HK-2 (cell line): ENCODE data around the gene KSR2.
"Not testable (repeated sequence)": the region's sequence is repeated elsewhere in the genome, so short reads cannot be mapped to it uniquely, and the experiment has no call there.

Experiments used
- DNase-seq: peaks from one replicate; pipeline ENCODE4 v3.0.0-alpha.2; 2018; ENCODE audit not compliant: unreplicated experiment

The KSR2 gene

DNA sequence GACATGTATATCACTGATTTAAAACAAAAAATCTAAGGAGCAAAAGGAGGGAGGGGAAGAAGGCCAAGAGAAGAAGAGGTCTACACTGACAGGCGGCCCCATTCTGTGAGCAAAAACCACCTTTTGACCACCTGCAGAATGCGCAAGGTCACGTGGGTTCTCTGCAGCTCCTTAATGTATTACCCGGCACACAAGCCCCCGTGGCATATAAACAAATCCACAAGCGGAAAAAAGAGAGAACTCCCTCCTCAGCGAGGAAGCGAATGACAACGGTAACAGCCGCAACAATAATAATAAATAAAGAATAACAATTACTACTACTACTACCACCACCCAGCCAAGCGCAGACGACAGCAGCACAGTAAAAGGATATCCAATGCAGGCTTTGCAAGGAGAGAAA is 1.3 kb downstream of the KSR2 start:
- DNase-seq, result no peak

DNA sequence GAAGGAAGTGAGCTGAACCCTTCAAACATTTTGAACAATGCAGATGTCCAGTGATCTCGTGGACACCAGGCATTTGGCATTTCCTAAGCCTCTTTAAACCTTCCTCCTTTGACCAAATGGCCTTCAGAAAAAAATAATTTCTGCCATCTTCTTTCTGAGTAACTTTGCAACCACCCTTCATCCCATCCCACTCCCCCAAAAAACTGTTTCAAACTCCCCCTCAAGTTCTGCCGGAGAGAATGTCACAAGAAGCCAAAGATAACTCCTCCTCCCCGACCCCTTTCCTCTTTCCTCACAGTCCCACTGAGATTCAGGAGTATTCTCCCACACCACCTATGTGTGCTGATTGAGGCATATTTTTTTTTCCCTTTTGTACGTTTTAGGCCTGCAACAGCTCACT is 1.7 kb downstream of the KSR2 start:
- DNase-seq, result no peak

DNA sequence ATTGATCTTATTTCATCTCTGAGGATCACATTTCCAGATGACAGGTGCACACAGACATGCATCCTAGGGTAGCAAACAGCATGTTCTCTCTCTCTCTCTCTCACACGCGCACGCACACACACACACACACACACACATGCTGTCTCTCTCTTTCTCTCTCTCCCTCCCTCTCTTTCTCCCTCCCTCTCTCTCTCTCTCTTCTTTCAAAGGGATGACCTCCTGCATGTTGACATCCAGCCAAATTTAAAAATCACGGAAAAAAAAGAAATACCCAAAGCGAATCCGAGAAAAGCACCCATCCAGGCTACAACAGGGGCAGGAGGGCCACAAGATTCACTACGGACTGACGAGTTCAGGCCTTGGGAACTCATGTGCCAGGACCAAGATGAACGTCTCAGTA is 2.3 kb downstream of the KSR2 start:
- DNase-seq, result no peak

DNA sequence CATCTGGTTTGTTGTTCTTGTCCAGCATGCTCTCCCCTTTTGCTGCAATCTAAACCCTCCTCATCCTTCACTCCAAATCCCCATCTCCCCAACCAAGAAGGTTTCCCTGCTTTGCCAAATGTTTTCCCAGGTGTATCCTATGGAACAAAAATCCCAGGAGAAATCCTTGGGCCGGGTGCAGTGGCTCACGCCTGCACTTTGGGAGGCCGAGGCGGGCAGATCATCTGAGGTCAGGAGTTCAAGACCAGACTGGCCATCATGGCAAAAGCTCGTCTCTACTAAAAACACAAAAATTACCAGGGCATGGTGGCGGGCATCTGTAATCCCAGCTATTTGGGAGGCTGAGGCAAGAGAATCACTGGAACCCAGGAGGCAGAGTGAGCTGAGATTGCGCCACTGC is 5.0 kb downstream of the KSR2 start:
- no peak for DNase-seq

DNA sequence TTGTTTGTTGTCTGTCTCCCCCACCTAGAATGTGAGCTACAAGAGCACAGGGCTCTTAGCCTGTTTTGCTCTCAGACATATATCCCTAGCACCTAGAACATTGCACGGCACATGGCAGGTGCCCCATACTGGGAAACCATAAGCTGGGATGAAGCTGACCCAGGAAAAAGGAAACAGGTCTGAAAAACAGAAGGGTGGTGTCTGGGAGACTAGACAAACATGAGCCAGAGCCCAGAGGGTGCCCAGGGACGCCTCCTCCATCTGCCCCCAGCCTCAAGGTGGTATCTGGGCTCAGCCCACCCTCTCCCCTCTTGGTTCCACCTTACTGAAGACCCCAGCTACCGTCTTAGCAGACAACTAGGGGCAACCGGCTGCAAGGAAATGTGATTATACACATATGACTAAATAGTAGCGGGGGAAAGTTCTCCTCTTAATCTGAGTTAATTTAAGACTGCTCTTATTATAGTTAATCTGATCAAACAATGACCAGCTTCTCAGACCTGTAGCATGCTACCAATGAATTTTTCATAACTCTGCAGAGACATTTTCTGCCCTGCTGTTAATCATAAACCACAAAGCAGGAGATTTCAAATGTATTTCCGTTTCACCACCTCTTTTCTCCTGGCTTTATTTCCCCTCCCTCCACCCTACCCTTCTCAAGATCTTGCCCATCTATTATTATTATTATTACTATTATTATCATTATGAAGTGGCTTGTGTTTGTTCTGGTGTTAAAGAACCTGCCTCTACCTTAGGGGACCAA is 31.9 kb downstream of the KSR2 start:
- DNase-seq, result no peak

DNA sequence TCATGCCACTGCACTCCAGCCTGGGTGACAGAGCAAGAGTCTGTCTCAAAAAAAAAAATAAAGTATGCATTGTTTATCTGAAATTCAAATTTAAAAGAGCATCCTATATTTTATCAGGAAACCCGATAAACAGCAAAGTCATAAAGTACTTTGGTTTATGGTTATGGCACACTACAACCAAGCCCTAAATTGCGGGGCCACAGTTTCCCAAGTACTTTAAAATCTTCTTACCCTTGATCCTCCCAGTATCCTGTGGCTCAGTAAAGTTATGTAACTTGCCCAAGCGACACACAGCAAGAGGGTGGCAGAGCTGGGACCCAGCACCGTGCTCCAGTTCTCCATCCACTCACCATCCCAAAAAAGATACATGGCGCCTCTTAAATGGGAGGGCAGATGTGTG is 35.2 kb downstream of the KSR2 start:
- no peak for DNase-seq

DNA sequence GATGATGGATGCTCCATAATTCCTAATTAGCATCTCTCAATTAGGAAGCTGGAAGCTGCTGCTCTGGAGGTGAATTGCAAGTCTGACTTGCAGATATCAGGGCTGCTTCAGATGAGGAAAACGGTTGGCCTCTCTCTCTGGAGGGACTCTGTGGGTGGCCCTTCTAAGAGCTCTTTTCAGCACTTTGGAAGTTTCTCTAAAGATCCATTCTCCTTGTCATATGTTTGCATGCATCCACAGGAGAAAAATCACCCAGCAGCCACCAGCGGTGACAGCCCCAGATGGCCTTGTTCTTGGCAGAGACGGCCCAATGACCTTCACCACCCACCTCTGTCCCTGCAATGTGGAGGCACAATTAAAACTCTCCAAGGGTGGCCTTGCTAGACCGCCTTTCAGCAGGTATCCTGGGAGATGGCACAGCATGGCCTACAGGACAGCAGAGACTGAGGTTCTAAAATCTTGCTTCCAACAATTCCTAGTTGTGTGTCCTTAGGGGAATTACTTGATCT is 42.3 kb downstream of the KSR2 start:
- no peak for DNase-seq

DNA sequence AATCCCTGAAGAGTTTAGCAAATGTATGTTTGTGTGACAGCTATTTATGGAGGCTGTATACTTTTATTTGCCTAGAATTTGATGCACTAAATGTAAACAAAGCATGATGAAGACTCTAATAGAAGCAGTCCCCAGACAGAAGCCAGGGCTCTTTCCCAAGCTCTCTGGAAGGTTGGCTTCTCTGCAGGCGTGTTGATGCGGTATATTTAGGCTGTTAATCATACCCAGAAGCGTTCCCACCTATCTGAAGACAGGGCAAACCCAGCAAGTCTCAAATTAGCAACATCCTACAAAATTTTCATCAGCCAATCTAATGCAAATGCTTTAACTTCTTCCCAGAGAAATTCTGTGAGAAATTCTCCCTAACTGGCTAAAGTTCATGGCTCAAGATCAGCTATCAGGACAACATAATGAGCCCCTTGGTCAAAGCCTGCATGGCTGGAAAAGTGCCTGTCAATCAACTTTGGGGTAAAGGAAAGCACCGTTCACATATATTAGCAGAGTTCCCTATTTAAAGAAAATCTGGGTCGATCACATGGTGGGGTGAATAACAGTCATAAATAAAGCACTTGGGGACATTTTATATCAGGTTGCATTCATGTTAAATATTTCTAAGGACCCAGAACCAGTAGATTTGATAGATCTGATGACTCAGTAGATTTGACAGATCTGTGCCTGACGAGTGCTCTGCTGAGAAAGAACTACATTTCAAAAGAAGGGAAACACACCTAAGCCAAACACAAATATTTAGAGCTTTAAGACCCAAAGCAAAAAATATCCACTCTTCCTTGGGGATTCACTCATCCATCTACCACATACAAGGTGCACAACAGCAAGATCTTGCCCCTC is 46.6 kb downstream of the KSR2 start:
- no peak for DNase-seq

DNA sequence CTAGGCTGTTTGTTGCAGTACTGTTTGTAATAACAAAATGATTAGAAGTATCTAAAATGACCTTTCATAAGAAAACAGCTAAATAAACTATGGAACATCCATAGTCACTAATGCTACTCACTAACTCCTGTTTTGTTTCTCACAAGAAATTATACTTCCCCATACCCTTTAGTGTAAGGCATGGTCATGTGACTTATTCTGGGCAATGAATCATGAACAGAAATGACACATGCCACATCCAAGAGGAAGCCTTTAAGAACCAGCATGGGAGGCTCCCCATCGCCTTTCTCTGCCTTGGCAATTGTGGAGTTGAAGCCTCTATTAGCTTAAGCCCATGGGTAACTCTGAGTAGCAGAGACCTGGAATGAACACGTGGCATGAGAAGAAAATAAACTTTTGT is 49.3 kb downstream of the KSR2 start:
- no peak for DNase-seq

DNA sequence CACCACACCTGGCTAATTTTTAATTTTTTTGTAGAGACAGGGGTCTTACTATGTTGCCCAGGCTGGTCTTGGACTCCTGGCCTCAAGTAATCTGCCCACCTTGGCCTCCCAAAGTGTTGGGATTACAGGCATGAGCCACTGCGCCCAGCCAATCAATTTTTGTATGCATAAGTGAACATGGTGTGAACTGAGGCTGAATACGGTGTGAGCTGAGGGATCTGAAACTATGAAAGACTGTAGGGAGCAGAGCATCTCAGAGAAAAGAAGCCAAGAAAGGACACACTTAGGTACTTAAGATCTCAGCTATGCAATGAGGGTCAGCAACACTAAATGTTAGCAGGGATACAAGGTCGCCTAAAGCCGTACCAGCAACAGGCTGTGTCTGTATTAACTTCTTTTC is 54.1 kb downstream of the KSR2 start:
- DNase-seq, result no peak

DNA sequence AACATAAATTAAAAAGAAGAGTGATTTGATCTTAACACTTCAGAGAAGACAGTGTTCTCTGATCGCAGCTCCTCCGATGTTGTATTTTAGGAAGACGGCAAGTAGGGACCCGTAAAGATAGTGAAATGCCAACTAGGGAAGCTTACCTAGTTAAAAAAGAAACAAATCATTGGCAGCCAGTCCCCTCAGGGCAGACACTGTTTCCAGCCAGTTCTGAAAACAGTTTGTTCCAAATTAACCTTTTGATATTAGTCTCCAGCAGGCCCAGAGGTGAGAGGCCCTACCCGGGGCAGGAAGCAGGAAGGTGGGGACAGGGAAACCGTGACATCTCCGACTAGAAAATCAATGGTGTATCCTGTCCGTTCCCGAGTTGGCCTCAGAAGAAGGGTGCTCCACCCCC is 56.0 kb downstream of the KSR2 start:
- DNase-seq, result no peak

DNA sequence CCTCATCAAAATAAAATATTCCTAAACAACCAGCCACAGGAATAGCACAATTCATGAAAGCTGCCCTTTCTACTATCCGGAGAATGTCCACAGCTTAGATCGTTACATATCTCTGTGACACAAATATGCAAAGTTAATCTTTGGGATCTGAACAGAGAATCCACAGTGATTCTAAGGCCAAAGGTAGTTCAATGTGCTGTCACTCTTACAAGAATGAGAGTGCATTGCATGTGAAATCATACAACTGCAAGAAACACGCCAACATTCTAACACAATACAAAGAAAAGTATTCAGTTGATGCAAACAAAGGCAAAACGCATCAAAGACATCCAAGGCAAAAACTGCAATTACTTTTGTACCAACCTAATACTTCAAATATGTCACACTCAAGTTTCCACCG is 60.4 kb downstream of the KSR2 start:
- no peak for DNase-seq

DNA sequence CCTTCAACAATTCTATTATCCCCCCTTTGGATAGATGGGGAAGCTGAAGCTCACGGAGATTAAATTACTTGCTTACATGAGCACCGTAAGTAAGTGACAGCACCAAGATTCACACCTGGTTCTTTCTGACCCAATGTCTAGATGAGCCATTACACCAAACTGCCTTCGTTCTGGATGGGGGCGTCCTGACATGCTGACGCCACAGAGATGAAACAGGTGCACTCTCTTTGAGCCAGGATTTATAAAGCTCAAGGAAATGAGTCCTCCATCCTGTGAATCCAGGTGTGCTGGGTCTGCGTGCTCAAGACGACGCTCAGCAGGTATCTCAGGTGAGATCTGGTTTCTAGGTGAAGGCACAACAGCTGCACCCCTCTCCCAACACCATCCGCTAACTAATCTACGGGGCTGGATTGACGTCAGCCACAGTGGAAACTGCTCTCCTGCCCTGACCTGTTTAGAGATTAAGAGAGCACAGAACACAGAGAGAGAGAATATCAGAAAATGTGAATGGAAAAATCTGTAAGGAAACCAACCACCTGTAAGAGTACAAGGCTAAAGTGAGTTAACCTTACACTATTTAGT is 61.6 kb downstream of the KSR2 start:
- no peak for DNase-seq

DNA sequence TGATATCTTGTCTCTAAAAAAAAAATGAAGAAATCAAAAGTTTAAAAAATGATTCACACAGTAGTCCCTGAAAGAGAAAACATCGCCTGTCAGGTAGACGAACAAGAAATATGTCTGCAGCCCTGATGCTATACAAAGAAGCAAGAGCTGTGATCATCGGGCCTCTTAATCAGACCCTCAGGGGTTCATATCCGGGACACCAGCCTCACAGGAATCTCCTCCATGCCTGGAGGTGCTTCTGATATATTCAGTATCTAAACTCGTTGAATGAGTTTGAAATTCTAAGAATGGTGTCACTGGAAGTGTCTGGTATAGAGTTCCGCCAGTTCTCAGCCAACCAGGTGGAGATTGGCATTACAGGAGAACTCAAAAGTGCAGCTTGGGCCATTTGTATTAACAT is 64.7 kb downstream of the KSR2 start:
- DNase-seq, result no peak

DNA sequence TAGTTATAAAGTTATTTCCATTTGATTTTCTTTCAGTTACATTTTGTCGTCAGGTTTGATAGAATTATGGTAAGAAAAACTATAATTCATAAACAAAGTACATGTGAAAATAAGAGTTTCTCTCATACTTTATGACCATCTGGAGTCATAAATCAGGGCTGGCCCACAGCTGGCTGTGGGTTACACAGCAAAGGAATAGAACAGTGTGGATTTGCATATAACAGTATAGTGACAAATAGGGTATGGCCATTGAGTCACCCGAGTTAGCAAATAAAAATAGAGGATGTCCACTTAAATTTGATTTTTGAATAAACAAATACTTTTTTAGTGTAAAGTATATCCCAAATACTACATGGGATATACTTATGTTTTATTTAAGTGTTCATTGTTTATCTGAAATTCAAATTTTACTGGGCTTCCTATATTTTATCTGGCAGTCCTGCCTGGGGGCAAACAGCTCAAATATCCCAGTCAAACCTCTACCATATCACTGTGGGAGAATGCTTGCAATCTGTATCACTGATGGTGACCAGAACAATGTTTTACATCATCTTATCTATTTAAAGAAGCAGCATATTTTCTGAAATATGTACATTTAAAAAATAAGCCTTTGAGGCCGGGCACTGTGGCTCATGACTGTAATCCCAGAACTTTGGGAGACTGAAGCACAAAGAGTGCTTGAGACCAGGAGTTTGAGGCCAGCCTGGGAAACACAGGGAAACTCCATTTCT is 65.5 kb downstream of the KSR2 start:
- DNase-seq, result no peak

DNA sequence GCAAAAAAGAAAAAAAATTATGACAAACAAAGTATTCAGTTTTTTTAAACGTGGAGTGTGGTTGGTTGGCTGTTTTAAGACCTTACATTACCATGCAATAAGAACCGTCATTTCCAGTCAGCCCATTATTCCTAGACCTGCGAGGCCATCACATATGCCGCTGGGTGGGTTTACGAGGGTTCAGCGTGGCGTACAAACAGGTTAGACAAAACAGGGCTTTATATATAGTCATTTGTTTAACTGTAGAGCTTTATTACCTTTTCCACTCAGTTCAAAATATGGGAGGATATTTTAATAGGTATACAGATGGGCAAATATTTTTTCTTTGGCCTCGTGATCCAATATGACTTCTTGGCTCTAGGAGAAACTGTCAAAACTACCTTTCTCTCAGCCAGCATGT is 67.2 kb downstream of the KSR2 start:
- DNase-seq, result no peak

DNA sequence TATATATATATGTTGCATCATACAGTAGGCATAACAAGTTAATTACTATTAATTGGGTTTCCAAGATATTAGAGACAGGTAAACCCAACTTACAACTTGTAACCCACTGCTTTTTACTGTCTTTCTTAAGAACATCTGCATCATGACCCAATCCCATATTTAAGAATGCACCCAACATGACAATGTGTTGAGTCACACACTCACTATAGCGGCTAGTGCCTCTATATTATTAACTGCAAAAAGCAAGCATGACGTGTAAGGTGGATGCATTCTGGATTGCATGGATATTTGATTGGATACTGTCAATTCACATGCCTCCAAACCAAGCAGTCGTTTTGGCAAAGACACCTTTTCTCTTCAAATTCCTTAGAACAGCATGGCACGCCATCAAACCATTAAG is 68.2 kb downstream of the KSR2 start:
- DNase-seq, result no peak

DNA sequence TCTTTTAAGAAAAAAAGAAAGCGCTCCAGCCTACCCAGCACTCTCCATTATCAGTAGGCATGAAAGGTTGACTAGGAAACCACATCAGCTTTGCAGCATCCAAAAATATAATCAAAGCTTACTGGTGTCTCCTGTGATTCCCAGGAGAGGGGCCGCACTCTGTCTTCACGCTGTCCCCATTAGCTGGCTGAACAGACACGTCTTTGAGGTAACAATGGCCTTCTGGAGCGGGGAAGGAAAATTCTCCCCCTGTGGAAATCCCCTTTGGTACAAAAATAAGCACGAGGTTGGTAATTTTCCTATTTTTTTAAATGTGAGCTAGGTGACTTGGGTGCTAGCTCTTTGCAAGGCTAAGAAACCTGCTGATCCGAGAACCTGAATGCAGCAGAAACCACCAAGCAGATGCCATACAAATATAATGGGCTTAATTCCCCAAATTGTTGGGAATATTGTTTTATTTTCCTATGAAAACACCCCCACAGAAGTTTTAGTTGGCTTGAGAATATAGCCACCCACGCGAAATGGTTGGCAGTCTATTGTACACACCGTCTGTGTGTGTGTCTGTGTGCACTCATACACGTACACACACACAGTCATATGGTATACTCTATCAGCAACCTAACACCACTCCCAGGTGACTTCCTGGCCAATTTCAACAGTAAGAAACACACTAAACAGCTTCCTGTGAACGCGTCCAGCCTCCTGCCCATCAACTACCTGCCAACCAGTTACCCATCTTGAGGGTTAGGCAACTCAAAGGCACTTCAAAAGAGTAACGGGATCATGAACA is 71.2 kb downstream of the KSR2 start:
- no peak for DNase-seq

DNA sequence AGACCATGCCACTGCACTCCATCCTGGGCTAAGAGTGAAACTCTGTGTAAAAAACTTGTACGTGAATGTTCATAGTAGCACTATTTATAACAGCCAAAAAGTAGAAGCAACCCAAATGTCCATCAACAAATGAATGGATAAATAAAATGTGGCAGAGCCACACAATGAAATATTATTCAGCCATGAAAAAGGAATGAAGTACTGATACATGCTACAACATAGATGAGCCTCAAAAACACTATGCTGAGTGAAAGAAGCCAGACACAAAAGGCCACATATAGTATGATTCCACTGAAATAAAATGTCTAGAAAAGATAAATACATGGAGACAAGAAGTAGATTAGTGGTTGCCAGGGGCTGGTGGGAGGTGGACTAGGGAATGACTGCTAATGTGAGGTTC is 72.8 kb downstream of the KSR2 start:
- no peak for DNase-seq

DNA sequence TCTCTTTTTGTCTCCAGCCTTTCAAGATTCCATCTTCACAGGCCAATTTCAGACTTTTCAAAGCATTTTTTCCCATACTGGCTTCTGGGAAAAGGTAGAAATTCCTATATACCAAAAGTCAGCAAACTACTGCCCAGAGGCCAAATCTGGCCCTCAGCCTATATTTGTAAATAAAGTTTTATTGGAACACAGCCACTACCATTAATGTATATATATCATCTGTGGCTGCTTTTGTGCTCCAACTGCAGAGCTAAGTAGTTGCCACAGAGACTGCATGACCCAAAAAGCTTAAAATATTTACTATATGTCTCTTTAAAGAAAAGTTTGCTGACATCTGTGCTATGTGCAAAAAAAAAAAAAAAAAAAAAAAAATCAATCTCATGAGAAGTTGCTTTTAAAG is 76.3 kb downstream of the KSR2 start:
- no peak for DNase-seq

DNA sequence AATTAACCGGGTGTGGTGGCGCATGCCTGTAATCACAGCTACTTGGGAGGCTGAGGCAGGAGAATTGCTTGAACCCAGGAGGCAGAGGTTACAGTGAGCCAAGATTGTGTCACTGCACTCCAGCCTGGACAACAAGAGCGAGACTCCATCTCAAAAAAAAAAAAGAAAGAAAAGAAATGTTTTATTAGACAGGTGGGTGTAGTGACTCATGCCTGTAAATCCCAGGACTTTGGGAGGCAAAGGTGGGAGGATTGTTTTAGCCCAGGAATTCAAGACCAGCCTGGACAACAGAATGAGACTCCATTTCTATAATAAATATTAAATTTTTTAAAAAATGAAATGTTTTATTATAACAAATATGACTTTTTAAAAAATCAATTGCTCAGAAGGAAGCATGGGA is 77.5 kb downstream of the KSR2 start:
- DNase-seq, result not testable (repeated sequence)
